ENCODE results near the gene EDN3.

The EDN3 gene

DNA sequence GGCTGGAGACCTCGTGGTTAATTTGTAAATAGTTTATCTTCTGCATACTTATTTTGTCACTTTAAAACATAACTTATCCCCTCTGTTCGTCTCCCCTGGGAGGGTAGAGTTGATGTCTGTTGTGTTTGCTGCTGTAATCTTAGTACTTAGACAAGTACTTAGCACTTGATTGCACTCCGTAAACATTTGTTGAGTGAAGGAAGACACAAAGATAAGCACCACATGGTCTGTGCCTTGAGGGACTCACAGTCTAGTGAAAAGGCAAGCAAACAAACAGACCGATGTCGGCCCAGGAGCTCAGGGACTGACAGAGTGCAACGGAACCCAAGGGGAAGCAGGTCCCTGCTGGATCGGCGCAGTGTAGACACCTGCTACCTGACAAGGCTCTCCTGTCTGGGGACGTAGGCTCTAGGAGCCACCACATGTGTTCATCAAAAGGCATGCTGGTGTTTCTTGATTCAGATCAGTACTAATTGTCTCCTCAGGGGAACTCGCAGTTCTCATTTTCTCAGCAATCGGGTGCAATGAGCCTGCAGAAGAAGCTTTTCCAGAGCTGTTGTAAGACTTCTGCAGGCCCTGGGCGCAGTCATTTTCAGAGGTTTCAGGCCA lies 31.4 kb downstream of the EDN3 start:
- Histone ChIP-seq H3K4me2 (ENCODE audit: insufficient read depth, low read length, poor library complexity, severe bottlenecking) (no peak overlapping the region), H2AK5ac (ENCODE audit: low read depth, low read length) (no peak overlapping the region), H2AFZ (ENCODE audit: low read length) (no peak overlapping the region), H3K36me3 (replicated peaks in 1 of 2; ENCODE audit: control insufficient read depth in 2 of 2, insufficient read depth in 2 of 2, low read length in 2 of 2) (no peaks in the 10 kb centered on the region), H3K27me3 (ENCODE audit: control insufficient read depth in 3 of 3, insufficient read depth in 3 of 3, low read depth in 1 of 3, low read length in 3 of 3) (peaks cover 0 to 15% (median 2%) of the 10 kb centered on the region in 3 experiments), H2BK120ac (ENCODE audit: low read depth, low read length) (no peak overlapping the region), H2BK15ac (ENCODE audit: low read length) (no peak overlapping the region), H3K4me1 (ENCODE audit: control insufficient read depth in 2 of 2, insufficient read depth in 1 of 2, low read depth in 1 of 2, low read length in 2 of 2) (no peaks in the 10 kb centered on the region), H4K91ac (ENCODE audit: low read depth, low read length, poor library complexity) (no peak overlapping the region), H3K18ac (ENCODE audit: low read length) (no peak overlapping the region), H3K4me3 (ENCODE audit: low read length in 2 of 2) (no peak overlapping the region), H3K14ac (ENCODE audit: low read length) (peak overlapping the region; percentile 22), H2BK5ac (ENCODE audit: low read length) (no peak overlapping the region), H3K9me3 (replicated peaks in 1 of 2; ENCODE audit: control insufficient read depth in 2 of 2, insufficient read depth in 1 of 2, low read depth in 1 of 2, low read length in 2 of 2) (no peaks in the 10 kb centered on the region), H3K4ac (ENCODE audit: low read length) (no peak overlapping the region), H2BK12ac (ENCODE audit: low read length) (no peak overlapping the region), H4K8ac (ENCODE audit: low read depth, low read length) (no peak overlapping the region), H3K9ac (ENCODE audit: low read depth, low read length, poor library complexity) (no peak overlapping the region), H3K79me1 (ENCODE audit: low read depth, low read length) (no peaks in the 10 kb centered on the region), H3K23ac (ENCODE audit: low read depth, low read length, poor library complexity) (no peak overlapping the region), H3K27ac (replicated peaks; ENCODE audit: low read length) (no peak overlapping the region)
- DNase-seq (ENCODE audit: low spot score) = no peak
- no CpG with 5 or more reads among the region's 12 CpGs for WGBS, 2 donors (ENCODE audit: extremely low coverage in 2 of 2, insufficient read length in 2 of 2, insufficient replicate concordance in 1 of 2)

DNA sequence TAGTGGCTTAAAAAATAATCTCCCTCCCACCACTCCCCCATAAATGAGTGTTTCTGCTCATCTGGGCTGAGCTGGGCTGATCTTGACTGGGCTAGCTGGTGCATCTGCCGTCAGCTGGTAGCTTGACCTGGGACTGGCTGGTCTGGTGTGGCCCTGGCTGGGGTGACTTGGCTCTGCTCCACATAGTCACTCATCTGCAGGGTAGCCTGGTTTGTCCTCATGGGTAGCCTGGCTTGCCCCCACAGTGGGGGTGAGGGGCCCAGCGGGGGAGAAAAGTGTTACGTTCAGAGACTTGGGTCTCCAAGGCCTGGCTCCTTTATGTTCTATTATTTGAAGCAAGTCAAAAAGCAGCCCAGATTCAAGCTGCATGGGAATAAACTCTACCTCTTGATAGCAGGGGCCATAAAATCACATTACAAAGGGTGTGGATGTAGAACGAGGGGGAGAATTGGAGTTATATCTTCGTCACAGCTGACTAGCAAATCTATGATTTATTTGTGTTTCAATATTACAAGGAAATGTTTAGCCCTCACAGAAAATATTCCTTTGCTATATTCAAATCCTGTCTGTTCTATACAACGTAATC lies 32.9 kb downstream of the EDN3 start:
- no peak overlapping the region for H3K4ac ChIP-seq (ENCODE audit: low read length)
- H2BK5ac ChIP-seq (ENCODE audit: low read length) = no peak overlapping the region
- H3K9me3 ChIP-seq (replicated peaks in 1 of 2; ENCODE audit: control insufficient read depth in 2 of 2, insufficient read depth in 1 of 2, low read depth in 1 of 2, low read length in 2 of 2) = no peaks in the 10 kb centered on the region
- H3K4me2 ChIP-seq (ENCODE audit: insufficient read depth, low read length, poor library complexity, severe bottlenecking) = no peak overlapping the region
- no peak for DNase-seq (ENCODE audit: low spot score)
- H3K27me3 ChIP-seq (ENCODE audit: control insufficient read depth in 3 of 3, insufficient read depth in 3 of 3, low read depth in 1 of 3, low read length in 3 of 3) = peaks cover 0 to 11% (median 2%) of the 10 kb centered on the region in 3 experiments
- peak overlapping the region; percentile 35 for H3K18ac ChIP-seq (ENCODE audit: low read length)
- H3K14ac ChIP-seq (ENCODE audit: low read length) = no peak overlapping the region
- H2BK12ac ChIP-seq (ENCODE audit: low read length) = no peak overlapping the region
- H3K23ac ChIP-seq (ENCODE audit: low read depth, low read length, poor library complexity) = no peak overlapping the region
- no CpG with 5 or more reads among the region's 6 CpGs for WGBS, 2 donors (ENCODE audit: extremely low coverage in 2 of 2, insufficient read length in 2 of 2, insufficient replicate concordance in 1 of 2)
- H3K4me1 ChIP-seq (ENCODE audit: control insufficient read depth in 2 of 2, insufficient read depth in 1 of 2, low read depth in 1 of 2, low read length in 2 of 2) = no peaks in the 10 kb centered on the region
- no peak overlapping the region for H2AK5ac ChIP-seq (ENCODE audit: low read depth, low read length)
- H3K9ac ChIP-seq (ENCODE audit: low read depth, low read length, poor library complexity) = no peak overlapping the region
- no peak overlapping the region for H2BK15ac ChIP-seq (ENCODE audit: low read length)
- no peak overlapping the region for H3K4me3 ChIP-seq (ENCODE audit: low read length in 2 of 2)
- H2AFZ ChIP-seq (ENCODE audit: low read length) = no peak overlapping the region
- H3K36me3 ChIP-seq (replicated peaks in 1 of 2; ENCODE audit: control insufficient read depth in 2 of 2, insufficient read depth in 2 of 2, low read length in 2 of 2) = no peaks in the 10 kb centered on the region
- H4K91ac ChIP-seq (ENCODE audit: low read depth, low read length, poor library complexity) = no peak overlapping the region
- H4K8ac ChIP-seq (ENCODE audit: low read depth, low read length) = no peak overlapping the region
- no peak overlapping the region for H2BK120ac ChIP-seq (ENCODE audit: low read depth, low read length)
- H3K27ac ChIP-seq (replicated peaks; ENCODE audit: low read length) = no peak overlapping the region
- H3K79me1 ChIP-seq (ENCODE audit: low read depth, low read length) = no peaks in the 10 kb centered on the region

DNA sequence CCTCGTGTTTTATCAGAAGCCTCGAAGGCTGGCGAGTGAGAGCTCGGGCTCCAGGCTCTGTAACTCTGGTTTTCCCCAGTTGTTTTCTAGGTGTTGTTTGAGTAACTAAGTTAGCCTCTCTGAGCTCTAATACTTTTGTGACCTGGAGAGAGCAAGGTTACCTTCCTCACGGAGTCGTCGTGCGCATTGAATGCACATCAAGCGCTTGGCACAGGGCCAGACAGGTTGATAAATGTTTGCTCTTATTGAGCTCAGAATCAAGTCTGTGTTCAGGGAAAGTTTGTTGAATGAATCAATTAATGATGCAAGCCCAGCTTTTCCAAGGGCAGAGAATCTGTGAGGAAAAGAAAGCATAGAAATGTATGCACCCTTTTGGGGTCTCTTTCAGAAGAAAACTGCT lies 33.5 kb downstream of the EDN3 start:
- no CpG with 5 or more reads among the region's 9 CpGs for WGBS, 2 donors (ENCODE audit: extremely low coverage in 2 of 2, insufficient read length in 2 of 2, insufficient replicate concordance in 1 of 2)
- no peak overlapping the region for H3K9ac ChIP-seq (ENCODE audit: low read depth, low read length, poor library complexity)

DNA sequence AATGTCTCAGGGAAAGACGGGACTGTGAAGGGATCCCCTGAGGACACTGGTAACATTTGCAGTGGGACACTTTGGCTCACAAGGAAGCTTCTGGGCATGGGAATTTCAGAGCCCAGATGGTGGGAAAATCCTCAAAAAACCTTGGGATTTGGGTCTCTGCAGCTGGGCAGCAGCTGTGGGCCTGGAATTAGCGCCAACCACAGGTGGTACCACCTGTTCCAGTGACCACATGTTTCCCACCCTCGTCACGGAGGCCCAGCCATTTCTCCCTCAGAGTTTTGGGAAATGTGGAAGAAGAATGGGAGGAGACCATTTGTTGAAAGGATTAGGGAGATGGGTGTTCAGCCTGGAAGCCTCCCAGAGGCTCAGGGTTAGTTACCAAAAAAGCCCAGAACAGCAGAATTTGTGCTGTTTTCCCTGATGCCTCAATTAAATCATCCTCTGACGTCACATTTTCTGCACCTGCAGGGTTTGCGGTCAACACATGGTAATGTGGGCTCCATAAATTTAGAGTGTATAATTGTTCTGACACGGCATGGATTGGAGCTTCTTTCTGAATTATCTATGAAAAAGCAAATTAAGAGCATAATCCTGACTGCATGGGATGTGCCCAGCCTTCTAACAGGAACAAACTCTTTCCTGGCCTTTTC lies 34.4 kb downstream of the EDN3 start:
- Histone ChIP-seq H3K4me3 (ENCODE audit: low read length in 2 of 2) (no peak overlapping the region), H2BK120ac (ENCODE audit: low read depth, low read length) (no peak overlapping the region), H3K18ac (ENCODE audit: low read length) (no peak overlapping the region), H4K91ac (ENCODE audit: low read depth, low read length, poor library complexity) (no peak overlapping the region), H3K79me1 (ENCODE audit: low read depth, low read length) (no peaks in the 10 kb centered on the region), H3K27ac (replicated peaks; ENCODE audit: low read length) (no peak overlapping the region), H2BK15ac (ENCODE audit: low read length) (no peak overlapping the region), H3K4ac (ENCODE audit: low read length) (no peak overlapping the region), H3K4me2 (ENCODE audit: insufficient read depth, low read length, poor library complexity, severe bottlenecking) (no peak overlapping the region), H3K23ac (ENCODE audit: low read depth, low read length, poor library complexity) (no peak overlapping the region), H2AFZ (ENCODE audit: low read length) (no peak overlapping the region), H3K14ac (ENCODE audit: low read length) (no peak overlapping the region), H3K27me3 (ENCODE audit: control insufficient read depth in 3 of 3, insufficient read depth in 3 of 3, low read depth in 1 of 3, low read length in 3 of 3) (peaks cover 0 to 6% (median 0%) of the 10 kb centered on the region in 3 experiments), H2BK12ac (ENCODE audit: low read length) (no peak overlapping the region), H2AK5ac (ENCODE audit: low read depth, low read length) (no peak overlapping the region), H4K8ac (ENCODE audit: low read depth, low read length) (no peak overlapping the region), H3K36me3 (replicated peaks in 1 of 2; ENCODE audit: control insufficient read depth in 2 of 2, insufficient read depth in 2 of 2, low read length in 2 of 2) (no peaks in the 10 kb centered on the region), H3K4me1 (ENCODE audit: control insufficient read depth in 2 of 2, insufficient read depth in 1 of 2, low read depth in 1 of 2, low read length in 2 of 2) (no peaks in the 10 kb centered on the region), H3K9me3 (replicated peaks in 1 of 2; ENCODE audit: control insufficient read depth in 2 of 2, insufficient read depth in 1 of 2, low read depth in 1 of 2, low read length in 2 of 2) (no peaks in the 10 kb centered on the region), H2BK5ac (ENCODE audit: low read length) (no peak overlapping the region), H3K9ac (ENCODE audit: low read depth, low read length, poor library complexity) (no peak overlapping the region)
- WGBS, 2 donors (ENCODE audit: extremely low coverage in 2 of 2, insufficient read length in 2 of 2, insufficient replicate concordance in 1 of 2) = no CpG with 5 or more reads among the region's 7 CpGs
- no peak for DNase-seq (ENCODE audit: low spot score)

More for the DNA sequence above, 33.5 kb downstream of the EDN3 start:
- no peak overlapping the region for H2BK12ac ChIP-seq (ENCODE audit: low read length)
- H4K8ac ChIP-seq (ENCODE audit: low read depth, low read length) = no peak overlapping the region
- no peaks in the 10 kb centered on the region for H3K79me1 ChIP-seq (ENCODE audit: low read depth, low read length)
- H4K91ac ChIP-seq (ENCODE audit: low read depth, low read length, poor library complexity) = no peak overlapping the region
- no peak overlapping the region for H2BK5ac ChIP-seq (ENCODE audit: low read length)
- no peak overlapping the region for H3K4ac ChIP-seq (ENCODE audit: low read length)
- no peak overlapping the region for H3K4me2 ChIP-seq (ENCODE audit: insufficient read depth, low read length, poor library complexity, severe bottlenecking)
- no peak overlapping the region for H3K23ac ChIP-seq (ENCODE audit: low read depth, low read length, poor library complexity)
- no peak overlapping the region for H2BK15ac ChIP-seq (ENCODE audit: low read length)
- H3K27me3 ChIP-seq (ENCODE audit: control insufficient read depth in 3 of 3, insufficient read depth in 3 of 3, low read depth in 1 of 3, low read length in 3 of 3) = peaks cover 0 to 9% (median 2%) of the 10 kb centered on the region in 3 experiments
- H3K18ac ChIP-seq (ENCODE audit: low read length) = no peak overlapping the region
- H2AK5ac ChIP-seq (ENCODE audit: low read depth, low read length) = no peak overlapping the region
- H3K4me1 ChIP-seq (ENCODE audit: control insufficient read depth in 2 of 2, insufficient read depth in 1 of 2, low read depth in 1 of 2, low read length in 2 of 2) = no peaks in the 10 kb centered on the region
- no peak overlapping the region for H2AFZ ChIP-seq (ENCODE audit: low read length)
- no peaks in the 10 kb centered on the region for H3K9me3 ChIP-seq (replicated peaks in 1 of 2; ENCODE audit: control insufficient read depth in 2 of 2, insufficient read depth in 1 of 2, low read depth in 1 of 2, low read length in 2 of 2)
- no peak overlapping the region for H3K4me3 ChIP-seq (ENCODE audit: low read length in 2 of 2)
- H3K27ac ChIP-seq (replicated peaks; ENCODE audit: low read length) = no peak overlapping the region
- no peak for DNase-seq (ENCODE audit: low spot score)
- H3K14ac ChIP-seq (ENCODE audit: low read length) = no peak overlapping the region
- no peaks in the 10 kb centered on the region for H3K36me3 ChIP-seq (replicated peaks in 1 of 2; ENCODE audit: control insufficient read depth in 2 of 2, insufficient read depth in 2 of 2, low read length in 2 of 2)
- H2BK120ac ChIP-seq (ENCODE audit: low read depth, low read length) = no peak overlapping the region
